GM18505 (cell line): Measurements from ENCODE around the gene CCT6B.
"Not testable (repeated sequence)": the region's sequence is repeated elsewhere in the genome, so short reads cannot be mapped to it uniquely, and the experiment has no call there.

Experiments used
- ATAC-seq: cut with Tn5 transposase; IDR thresholded peaks from one replicate; pipeline ENCODE4 v1.9.1; 2021; ENCODE audit not compliant: unreplicated experiment
- POLR2A ChIP-seq: IDR thresholded peaks from 4 replicates; pipeline ENCODE4 v1.6.1; 2011; ENCODE audit warnings: borderline replicate concordance; ENCODE audit not compliant: insufficient read depth, insufficient read length; ENCODE audit errors: extremely low read depth

CCT6B gene

GRCh38 chr17:34961093-34961911, at the start of gene CCT6B, which contains the start of gene ZNF830:
TSS of gene CCT6B (minus strand) at chr17:34961460. CDS start at chr17:34961393, 67 bp downstream.
TSS of gene ZNF830 (plus strand) at chr17:34961540. CDS start at chr17:34961567, 27 bp downstream.
- TF ChIP-seq POLR2A = peak; percentile 97
- peak; percentile 82 for ATAC-seq

GRCh38 chr17:35010093-35010492, 48.8 kb upstream of the CCT6B start:
- ATAC-seq = no peak
- no peak for TF ChIP-seq POLR2A

- no peak for ATAC-seq
- TF ChIP-seq POLR2A = no peak
Observed at GRCh38 chr17:35006961-35007360, 45.7 kb upstream of the CCT6B start.

GRCh38 chr17:35006345-35006744, 45.1 kb upstream of the CCT6B start:
- no peak for TF ChIP-seq POLR2A
- no peak for ATAC-seq

- no peak for ATAC-seq
- TF ChIP-seq POLR2A = no peak
Observed at GRCh38 chr17:35003778-35004177, 42.5 kb upstream of the CCT6B start.

- no peak for ATAC-seq
- no peak for TF ChIP-seq POLR2A
Observed at GRCh38 chr17:35002876-35003551, 41.8 kb upstream of the CCT6B start.

- no peak for ATAC-seq
- no peak for TF ChIP-seq POLR2A
Observed at GRCh38 chr17:35001549-35001948, 40.3 kb upstream of the CCT6B start.

- not testable (repeated sequence) for ATAC-seq
Observed at GRCh38 chr17:35000965-35001364, 39.7 kb upstream of the CCT6B start.

- TF ChIP-seq POLR2A = no peak
- no peak for ATAC-seq
Observed at GRCh38 chr17:34999456-34999855, 38.2 kb upstream of the CCT6B start.

GRCh38 chr17:34998205-34998604, 36.9 kb upstream of the CCT6B start:
- ATAC-seq = no peak
- TF ChIP-seq POLR2A = no peak

- no peak for ATAC-seq
- no peak for TF ChIP-seq POLR2A
Observed at GRCh38 chr17:34997355-34997862, 36.1 kb upstream of the CCT6B start.

- TF ChIP-seq POLR2A = no peak
- ATAC-seq = no peak
Observed at GRCh38 chr17:34996422-34997285, 35.4 kb upstream of the CCT6B start.

- no peak for ATAC-seq
- no peak for TF ChIP-seq POLR2A
Observed at GRCh38 chr17:34993031-34993430, 31.8 kb upstream of the CCT6B start.
